GM08714 (cell line): Measurements from ENCODE around the gene BAIAP3.

ENCODE experiments used
- H3K4me3 ChIP-seq: fragments of 200-500 bp; sonication (Bioruptor generic); 2 replicates; pipeline ENCODE4 v1.5.1; 2014; ENCODE audit warnings: mild to moderate bottlenecking, low read length, inconsistent platforms
- ZNF274 ChIP-seq: IDR thresholded peaks from 2 replicates; pipeline ENCODE4 v1.6.1; 2012; ENCODE audit warnings: mild to moderate bottlenecking, low read depth, low read length

The BAIAP3 gene

DNA sequence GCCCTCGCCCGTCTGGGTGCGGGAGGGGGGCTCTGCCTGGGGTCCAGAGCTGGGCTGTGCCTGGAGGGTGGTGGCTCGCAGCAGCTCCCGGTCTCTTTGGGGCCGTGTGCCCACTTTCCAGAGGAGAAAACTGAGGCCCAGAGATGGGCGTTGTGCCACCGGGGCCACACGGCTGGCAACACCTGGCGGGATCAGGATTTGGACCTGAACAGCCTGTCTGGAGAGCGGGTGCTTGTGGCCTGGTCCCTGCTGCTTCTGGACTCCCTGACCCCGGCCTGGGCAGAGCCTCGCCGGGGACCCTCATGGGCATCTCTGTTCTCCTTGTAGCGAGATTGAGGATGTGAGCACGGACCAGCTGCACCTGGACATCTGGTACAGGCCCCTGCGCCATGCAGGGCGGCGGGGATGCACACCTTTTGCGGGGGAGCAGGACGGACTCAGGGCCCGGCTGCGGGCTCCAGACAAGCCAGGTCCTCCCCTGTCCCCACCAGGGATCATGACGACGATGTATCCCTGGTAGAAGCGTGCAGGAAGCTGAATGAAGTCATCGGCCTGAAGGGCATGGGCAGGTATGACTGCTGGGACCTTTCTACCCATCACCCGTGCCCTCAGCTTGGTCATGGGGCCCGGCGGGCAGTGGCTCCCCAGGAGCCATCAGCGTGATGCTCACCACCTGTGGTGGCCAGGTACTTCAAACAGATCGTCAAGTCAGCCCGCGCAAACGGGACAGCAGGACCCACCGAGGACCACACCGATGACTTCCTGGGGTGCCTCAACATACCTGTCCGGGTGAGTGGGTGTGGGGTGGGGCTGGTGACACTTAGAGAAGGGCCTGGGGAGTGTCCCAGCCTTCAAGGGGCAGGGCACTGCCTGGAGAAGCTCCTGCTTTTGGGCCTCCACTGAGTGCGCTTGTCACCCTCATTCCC lies 8.3 kb downstream of the BAIAP3 start:
- no peak for TF ChIP-seq ZNF274
- H3K4me3 ChIP-seq, result no peak overlapping the region

DNA sequence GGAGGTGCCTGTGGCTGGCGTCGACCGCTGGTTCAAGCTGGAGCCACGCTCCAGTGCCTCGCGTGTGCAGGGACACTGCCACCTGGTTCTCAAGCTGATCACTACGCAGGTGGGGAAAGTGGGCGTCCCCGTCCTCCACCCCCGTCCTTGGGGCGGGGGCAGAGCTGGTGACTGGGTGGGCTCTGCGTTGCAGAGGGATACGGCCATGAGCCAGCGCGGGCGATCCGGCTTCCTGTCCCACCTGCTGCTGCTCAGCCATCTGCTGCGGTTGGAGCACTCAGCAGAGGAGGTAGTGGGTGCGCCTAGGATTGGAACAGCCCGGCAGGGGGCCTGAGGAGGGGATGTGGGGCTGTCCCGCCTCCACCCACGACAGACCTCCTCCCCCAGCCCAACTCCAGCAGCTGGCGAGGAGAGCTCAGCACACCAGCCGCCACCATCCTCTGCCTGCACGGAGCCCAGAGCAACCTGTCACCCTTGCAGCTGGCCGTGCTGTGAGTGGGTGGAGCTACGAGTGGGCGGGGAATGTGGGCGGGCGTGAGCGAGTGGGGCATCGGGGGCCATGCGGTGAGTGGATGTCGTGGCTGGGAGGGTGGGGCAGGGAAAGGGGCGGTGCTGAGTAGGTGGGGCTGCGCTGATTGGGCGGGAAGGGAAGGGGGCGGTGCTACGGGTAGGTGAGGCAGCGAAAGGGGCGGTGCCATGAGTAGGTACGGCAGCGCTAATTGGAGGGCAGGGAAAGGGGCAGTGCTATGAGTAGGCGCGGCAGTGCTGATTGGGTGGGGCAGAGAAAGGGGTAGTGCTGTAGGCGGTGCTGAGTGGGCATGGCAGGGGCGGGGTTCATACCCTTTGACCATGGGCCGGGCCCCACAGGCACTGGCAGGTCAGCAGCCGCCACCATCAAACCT lies 9.3 kb downstream of the BAIAP3 start:
- H3K4me3 ChIP-seq, result peak overlapping the region; percentile 26; the same call in 1 of the 2 replicates
- no peak for TF ChIP-seq ZNF274

GRCh38 chr16:1343428-1344242 lies 10.2 kb downstream of the BAIAP3 start:
- TF ChIP-seq ZNF274, result no peak
- no peak overlapping the region for H3K4me3 ChIP-seq

GRCh38 chr16:1344499-1344898 lies 11.1 kb downstream of the BAIAP3 start:
- H3K4me3 ChIP-seq, result no peak overlapping the region
- no peak for TF ChIP-seq ZNF274

GRCh38 chr16:1345087-1345486 lies 11.6 kb downstream of the BAIAP3 start:
- TF ChIP-seq ZNF274, result no peak
- H3K4me3 ChIP-seq, result no peak overlapping the region

DNA sequence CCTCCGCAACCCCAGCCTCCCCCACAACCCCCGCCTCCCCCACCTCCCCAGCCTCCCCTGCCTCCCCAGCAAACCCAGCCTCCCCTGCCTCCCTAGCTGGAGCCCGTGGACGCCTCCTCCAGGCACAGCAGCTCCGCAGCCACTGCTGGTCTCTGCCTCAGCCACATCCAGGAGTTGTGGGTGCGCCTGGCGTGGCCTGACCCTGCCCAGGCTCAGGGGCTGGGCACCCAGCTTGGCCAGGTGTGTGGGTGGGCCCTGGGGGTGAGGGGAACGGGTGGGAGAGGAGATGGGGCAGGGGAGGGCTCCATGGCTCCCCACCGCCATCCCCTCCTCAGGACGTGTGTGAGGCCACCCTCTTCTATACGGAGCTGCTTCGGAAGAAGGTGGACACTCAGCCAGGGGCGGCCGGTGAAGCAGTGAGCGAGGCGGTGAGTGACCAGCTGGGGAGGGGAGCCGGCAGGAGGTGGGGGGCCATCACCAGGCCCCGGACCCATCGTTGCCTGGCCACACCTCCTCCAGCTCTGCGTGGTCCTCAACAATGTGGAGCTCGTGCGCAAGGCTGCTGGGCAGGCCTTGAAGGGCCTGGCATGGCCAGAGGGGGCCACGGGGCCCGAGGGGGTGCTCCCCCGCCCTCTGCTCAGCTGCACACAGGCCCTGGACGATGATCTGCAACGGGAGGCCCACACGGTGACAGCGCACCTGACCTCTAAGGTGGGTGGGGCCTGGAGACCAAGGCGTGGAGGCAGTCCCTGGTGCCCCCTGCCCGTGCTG lies 12.4 kb downstream of the BAIAP3 start:
- no peak for TF ChIP-seq ZNF274
- no peak overlapping the region for H3K4me3 ChIP-seq

DNA sequence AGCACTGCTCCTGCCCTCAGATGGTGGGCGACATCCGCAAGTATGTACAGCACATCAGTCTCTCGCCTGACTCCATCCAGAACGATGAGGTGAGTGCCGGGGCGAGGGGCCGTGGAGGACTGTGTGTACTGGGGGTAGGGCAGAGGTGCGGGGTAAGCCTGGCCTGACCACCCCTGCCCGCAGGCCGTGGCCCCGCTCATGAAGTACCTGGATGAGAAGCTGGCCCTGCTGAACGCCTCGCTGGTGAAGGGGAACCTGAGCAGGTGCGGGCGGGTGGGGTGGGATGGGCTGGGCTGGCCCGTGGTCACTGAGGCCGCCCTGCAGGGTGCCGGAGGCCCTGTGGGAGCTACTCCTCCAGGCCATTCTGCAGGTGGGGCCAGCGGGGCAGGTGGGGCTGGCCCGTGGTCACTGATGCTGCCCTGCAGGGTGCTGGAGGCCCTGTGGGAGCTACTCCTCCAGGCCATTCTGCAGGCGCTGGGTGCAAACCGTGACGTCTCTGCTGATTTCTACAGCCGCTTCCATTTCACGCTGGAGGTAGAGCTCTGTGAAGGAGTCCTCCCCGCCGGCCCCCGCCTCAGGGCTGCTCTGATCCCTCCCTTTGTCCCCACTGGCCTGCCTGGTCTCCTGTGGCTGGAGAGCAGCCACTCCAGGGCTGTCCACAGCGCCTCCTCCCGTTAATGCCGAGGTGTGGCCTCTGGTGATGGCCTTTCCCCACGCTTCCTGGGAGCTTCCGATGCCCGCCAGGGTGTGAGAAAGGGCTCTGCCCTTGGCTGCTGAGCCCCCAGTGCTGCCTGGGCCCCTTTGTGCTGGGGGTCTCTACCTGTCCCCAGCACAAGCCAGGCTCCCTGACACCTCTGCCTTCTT lies 13.2 kb downstream of the BAIAP3 start:
- no peak for TF ChIP-seq ZNF274
- H3K4me3 ChIP-seq, result no peak overlapping the region

GRCh38 chr16:1347286-1347855 lies 13.9 kb downstream of the BAIAP3 start:
- no peak overlapping the region for H3K4me3 ChIP-seq
- no peak for TF ChIP-seq ZNF274

- H3K4me3 ChIP-seq, result no peak overlapping the region
- TF ChIP-seq ZNF274, result no peak
Measured at GRCh38 chr16:1347962-1348361, 14.5 kb downstream of the BAIAP3 start.

GRCh38 chr16:1348441-1348840 lies 15.0 kb downstream of the BAIAP3 start:
- no peak for TF ChIP-seq ZNF274
- H3K4me3 ChIP-seq, result no peak overlapping the region

DNA sequence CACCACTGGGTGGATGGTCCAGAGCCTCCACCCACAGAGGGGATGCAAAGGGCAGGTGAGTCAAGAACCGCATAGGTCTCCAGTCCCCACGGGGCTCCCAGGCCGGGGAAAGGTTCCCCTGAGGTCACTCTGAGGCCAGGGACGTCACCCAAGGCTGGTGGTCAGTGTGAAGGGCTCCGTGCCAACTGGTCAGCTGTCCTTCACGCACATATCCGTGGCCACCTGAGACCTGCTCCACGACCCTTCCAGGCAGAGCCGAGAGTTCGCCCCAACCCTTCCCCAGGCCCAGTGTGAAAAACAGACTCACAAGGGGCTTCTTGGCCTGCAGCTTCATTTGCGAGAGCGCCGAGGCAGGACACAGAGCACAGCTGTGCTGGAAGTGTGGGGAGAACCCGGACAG lies 15.5 kb downstream of the BAIAP3 start:
- H3K4me3 ChIP-seq, result no peak overlapping the region
- no peak for TF ChIP-seq ZNF274

- no peak overlapping the region for H3K4me3 ChIP-seq
- TF ChIP-seq ZNF274, result no peak
Measured at GRCh38 chr16:1349351-1349750, 15.9 kb downstream of the BAIAP3 start.

GRCh38 chr16:1349951-1350350 lies 16.5 kb downstream of the BAIAP3 start:
- no peak overlapping the region; the same call in 1 of the 2 replicates for H3K4me3 ChIP-seq

More at GRCh38 chr16:1349951-1350350, 16.5 kb downstream of the BAIAP3 start:
- no peak for TF ChIP-seq ZNF274
